Activated CD4-positive, alpha-beta T cell treated with anti-CD3 and anti-CD28 coated beads, Interleukin-2, amount 10 ng/mL, durations not matched to agents 24 days and 14 days (primary cell): ENCODE measurements around the gene SIRT6. TPM values are rescaled to one million over a fixed set of nuclear protein-coding genes. Genes with fewer than 3 reads are reported as not detected.

Source experiments
- total RNA-seq: library from RNA; stranded (reverse); gene quantifications from 2 replicates; pipeline ENCODE4 v1.2.3, GENCODE V29; 2022

The SIRT6 gene
- total RNA-seq, 1 donor from 2014 or later = 48.0 TPM

Other genes starting within 250 kb of the SIRT6 start
- not detected in 2 replicates for gene NMRK2, start 249.5 kb downstream of the SIRT6 start, total RNA-seq
- gene DAPK3, start 211.5 kb downstream of the SIRT6 start, total RNA-seq = 45.6 and 46.7 TPM in 2 replicates
- gene EEF2, start 197.1 kb downstream of the SIRT6 start, total RNA-seq = 2,394 and 2,438 TPM in 2 replicates
- 32.2 and 33.2 TPM in 2 replicates for gene PIAS4, start 174.8 kb downstream of the SIRT6 start, total RNA-seq
- gene ZBTB7A, start 115.7 kb downstream of the SIRT6 start, total RNA-seq = 35.8 and 39.6 TPM in 2 replicates
- 125 and 135 TPM in 2 replicates for gene MAP2K2, start 58.4 kb downstream of the SIRT6 start, total RNA-seq
- 0.12 TPM in 1 of 2 replicates, not detected in the other for gene CREB3L3, start 28.9 kb downstream of the SIRT6 start, total RNA-seq
- gene ANKRD24, start 126 bp upstream of the SIRT6 start, total RNA-seq = 0.50 and 0.72 TPM in 2 replicates
- 44.0 and 45.0 TPM in 2 replicates for gene EBI3, start 47.0 kb upstream of the SIRT6 start, total RNA-seq
- 35.5 and 38.2 TPM in 2 replicates for gene YJU2, start 64.5 kb upstream of the SIRT6 start, total RNA-seq
- gene SHD, start 96.7 kb upstream of the SIRT6 start, total RNA-seq = not detected in 2 replicates
- 13.3 and 14.0 TPM in 2 replicates for gene TMIGD2, start 119.8 kb upstream of the SIRT6 start, total RNA-seq
- gene FSD1, start 122.0 kb upstream of the SIRT6 start, total RNA-seq = 44.2 and 44.3 TPM in 2 replicates
- gene STAP2, start 156.3 kb upstream of the SIRT6 start, total RNA-seq = 14.2 and 16.8 TPM in 2 replicates
- gene MPND, start 161.0 kb upstream of the SIRT6 start, total RNA-seq = 20.6 and 21.0 TPM in 2 replicates
- gene SH3GL1, start 218.0 kb upstream of the SIRT6 start, total RNA-seq = 53.8 and 56.8 TPM in 2 replicates
- 99.4 and 103 TPM in 2 replicates for gene CHAF1A, start 220.1 kb upstream of the SIRT6 start, total RNA-seq